ENCODE measurements around the gene KCNK18.
"Not testable (repeated sequence)": the region's sequence is repeated elsewhere in the genome, so short reads cannot be mapped to it uniquely, and the experiment has no call there.

The KCNK18 gene

DNA sequence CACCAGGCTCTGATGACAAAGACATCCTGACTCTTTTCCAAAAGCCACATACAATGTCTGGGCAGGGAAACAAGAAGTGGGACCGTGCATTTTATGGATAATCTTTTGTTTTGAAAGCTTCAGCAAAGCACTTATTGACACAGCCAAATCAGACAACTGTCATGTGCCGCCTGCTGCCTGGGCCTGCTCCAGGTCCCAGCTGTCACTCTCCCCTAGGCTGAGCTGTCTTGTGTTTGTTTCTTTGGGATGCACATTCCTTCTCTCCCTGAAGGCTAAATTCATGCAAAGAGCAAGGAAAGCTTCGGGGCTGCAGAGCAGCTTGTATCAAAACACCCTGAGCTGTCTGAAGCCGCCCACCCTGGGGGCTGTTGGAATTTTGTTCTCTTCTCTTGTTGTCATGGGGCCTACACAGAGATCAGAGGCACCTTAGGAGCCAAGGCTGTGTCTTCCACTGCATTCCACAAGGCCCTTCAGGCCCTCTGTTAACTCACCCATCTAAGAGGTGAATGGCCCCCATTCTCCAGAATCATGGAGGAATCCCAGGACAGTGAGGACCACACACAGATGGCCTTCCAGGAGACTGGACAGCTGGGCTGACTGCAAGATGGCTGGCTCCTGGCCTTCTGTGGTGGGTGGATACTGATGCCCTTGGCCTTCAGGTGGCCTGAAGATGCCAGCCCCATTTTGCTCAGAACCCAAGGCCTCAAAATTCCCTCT lies 25.8 kb downstream of the KCNK18 start:
- no peaks in the 10 kb centered on the region for H3K9me3 Mint-ChIP-seq
- H3K36me3 Mint-ChIP-seq = no peaks in the 10 kb centered on the region
- no peak overlapping the region for H3K4me3 Mint-ChIP-seq
- no peak for DNase-seq (ENCODE audit: low spot score in 2 of 2)
- no peaks in the 10 kb centered on the region for H3K4me1 Mint-ChIP-seq
- ATAC-seq = no peak
- H3K27ac Mint-ChIP-seq = no peak overlapping the region

DNA sequence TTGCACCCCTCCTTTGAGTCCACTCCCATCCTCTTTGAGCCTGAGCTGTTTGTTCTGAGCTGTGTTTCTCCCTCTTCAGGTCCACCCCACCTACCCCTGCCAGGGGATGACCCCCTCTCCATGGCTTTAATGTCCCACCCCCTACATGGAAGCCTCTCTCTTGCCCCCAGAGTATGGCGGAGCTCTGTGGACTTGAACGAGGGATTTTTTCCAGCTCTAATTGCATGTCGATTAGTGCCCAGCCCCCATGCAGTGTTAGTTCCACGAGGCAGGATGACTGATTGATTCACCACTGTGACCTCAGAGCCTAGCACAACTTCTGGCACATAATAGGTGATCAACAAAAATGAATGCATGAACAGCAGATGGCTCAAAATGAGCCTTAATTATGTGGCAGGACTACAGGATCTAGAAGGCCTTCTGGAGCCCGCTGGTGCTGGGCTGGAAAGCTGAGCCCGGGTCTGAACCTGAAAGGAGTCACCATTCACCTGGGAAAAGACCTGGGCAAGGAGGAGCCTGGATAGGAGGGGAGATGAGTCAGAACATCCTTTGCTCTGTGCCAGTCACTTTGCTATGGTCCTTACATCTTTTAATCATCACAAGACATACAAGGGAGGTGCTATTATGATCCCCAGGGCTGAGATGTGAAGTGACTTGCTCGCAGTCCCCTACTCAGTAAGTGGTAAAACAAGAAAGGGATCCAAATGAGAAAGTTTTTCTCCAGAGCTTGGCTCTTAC lies 26.6 kb downstream of the KCNK18 start:
- Mint-ChIP-seq H3K4me3 (no peak overlapping the region), H3K36me3 (no peaks in the 10 kb centered on the region), H3K27ac (no peak overlapping the region), H3K4me1 (no peaks in the 10 kb centered on the region), H3K9me3 (no peaks in the 10 kb centered on the region)
- DNase-seq (ENCODE audit: low spot score in 2 of 2) (no peak), ATAC-seq (no peak)

DNA sequence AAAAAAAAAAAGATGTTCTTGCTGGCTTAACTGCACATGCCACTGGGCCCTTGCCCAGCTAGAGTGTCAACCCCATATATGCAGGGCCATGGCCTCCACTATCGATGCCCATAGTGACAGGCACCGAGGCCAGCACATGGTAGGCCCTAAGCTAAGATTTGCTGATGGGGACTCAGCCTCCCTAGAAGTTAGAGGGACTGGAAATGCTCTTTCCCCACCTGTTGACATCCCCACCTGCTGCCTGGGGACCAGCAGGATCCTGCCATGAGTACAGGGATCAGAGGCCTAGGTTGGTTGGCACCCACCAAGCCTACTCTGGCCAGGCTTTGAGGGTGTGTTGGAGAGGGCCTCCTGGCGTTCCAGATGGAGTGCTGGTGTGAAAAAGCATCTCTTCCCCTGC lies 27.6 kb downstream of the KCNK18 start:
- no peaks in the 10 kb centered on the region for H3K36me3 Mint-ChIP-seq
- H3K27ac Mint-ChIP-seq = no peak overlapping the region
- H3K4me3 Mint-ChIP-seq = no peak overlapping the region
- DNase-seq (ENCODE audit: low spot score in 2 of 2) (no peak), ATAC-seq (no peak)
- H3K9me3 Mint-ChIP-seq = no peaks in the 10 kb centered on the region
- no peaks in the 10 kb centered on the region for H3K4me1 Mint-ChIP-seq

DNA sequence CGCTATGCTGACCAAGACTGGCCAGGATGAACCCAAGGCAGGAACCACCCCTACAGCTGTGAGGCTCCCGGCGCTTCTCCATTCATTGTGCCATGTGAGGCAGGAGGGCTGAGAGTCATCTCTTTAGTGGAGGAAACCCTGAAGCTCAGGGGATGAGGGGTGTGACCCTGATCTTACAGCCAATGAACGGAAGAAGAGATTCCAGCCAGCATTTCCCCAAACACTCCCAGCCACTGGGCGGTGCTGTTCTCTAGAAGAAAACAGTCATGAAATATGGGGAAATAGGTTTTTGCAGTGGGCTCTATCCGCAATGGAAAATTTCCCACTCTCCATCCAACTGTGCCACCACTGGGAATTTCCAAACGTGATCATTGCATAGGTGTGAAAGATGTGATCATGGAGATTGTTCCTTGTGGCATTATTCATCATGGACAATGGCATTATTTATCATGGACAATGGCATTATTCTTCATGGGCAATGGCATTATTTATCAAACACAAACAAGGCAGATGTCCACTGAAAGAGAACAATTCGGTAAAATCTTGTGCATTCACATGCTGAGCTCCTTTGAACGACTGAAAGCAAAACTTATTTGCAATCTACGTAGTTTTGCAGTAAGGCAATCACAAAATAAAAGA lies 29.6 kb downstream of the KCNK18 start:
- H3K9me3 Mint-ChIP-seq = no peaks in the 10 kb centered on the region
- DNase-seq (ENCODE audit: low spot score in 2 of 2) (no peak), ATAC-seq (no peak)
- no peaks in the 10 kb centered on the region for H3K36me3 Mint-ChIP-seq
- no peak overlapping the region for H3K27ac Mint-ChIP-seq
- H3K4me1 Mint-ChIP-seq = no peaks in the 10 kb centered on the region
- no peak overlapping the region for H3K4me3 Mint-ChIP-seq

DNA sequence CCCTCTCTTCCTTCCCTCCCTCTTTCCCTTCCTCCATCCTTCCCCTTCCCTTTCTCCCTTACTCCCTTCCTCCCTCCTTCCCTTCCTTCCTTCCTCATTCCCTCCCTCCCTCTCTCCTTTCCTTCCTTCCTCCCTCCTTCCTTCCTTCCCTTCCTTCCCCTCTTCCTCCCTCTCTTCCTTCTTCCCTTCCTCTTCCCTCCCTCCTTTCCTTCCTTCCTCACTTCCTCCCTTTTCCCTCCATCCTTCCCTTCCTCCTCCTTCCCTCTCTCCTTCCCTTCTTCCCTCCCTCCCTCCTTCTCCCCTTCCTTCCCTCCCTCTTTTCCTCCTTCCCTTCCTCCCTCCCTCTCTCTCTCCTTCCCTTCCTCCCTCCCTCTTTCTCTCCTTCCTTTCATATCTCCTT lies 30.9 kb downstream of the KCNK18 start:
- Mint-ChIP-seq H3K36me3 (no peaks in the 10 kb centered on the region), H3K9me3 (no peaks in the 10 kb centered on the region), H3K27ac (no peak overlapping the region), H3K4me3 (no peak overlapping the region), H3K4me1 (no peaks in the 10 kb centered on the region)
- DNase-seq (ENCODE audit: low spot score in 2 of 2) = no peak
- no peak for ATAC-seq

DNA sequence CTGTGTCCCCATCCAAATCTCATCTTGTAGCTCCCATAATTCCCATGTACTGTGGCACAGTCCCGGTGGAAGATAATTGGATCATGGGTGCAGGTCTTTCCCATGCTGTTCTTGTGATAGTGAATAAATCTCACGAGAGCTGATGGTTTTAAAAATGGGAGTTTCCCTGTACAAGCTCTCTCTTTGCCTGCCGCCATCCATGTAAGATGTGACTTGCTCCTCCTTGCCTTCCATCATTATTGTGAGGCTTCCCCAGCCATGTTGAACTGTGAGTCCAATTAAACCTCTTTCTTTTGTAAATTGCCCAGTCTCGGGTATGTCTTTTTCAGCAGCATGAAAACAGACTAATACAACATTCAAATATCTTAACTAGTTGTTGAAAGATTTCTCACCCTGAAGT lies 32.8 kb downstream of the KCNK18 start:
- not testable (repeated sequence) for H3K36me3 Mint-ChIP-seq; ATAC-seq; H3K4me1 Mint-ChIP-seq; DNase-seq (ENCODE audit: low spot score in 2 of 2); H3K9me3 Mint-ChIP-seq; H3K27ac Mint-ChIP-seq; H3K4me3 Mint-ChIP-seq

DNA sequence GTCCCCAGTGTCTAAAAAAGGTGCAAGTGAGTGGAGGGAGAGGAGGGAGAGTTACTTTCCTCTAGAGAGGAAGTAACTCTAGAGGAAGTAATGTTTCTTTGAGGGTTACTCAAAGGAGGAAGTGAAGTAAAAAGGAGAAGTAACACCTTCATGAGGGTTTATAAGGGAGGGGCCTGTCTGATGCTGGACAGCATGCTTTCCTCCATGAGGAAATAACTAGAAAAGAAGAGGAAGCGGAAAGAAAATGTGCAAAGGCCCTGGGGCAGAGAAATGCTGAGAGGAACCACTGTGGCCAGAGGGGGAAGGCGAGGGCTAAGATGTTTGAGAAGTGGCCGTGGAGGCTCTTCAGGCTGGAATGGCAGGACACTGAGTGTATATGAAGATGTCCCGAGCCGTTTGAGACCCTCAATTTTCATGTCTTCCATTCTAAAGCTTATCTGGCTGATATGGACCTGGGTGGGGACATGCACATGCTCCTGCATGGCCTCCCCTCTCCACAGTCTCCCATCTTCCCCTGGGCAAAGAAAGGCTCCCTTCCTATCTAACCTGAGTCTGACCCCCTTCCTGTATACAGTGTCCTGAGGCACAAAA lies 40.2 kb downstream of the KCNK18 start:
- no peak for DNase-seq (ENCODE audit: low spot score in 2 of 2)
- ATAC-seq = no peak
- H3K4me1 Mint-ChIP-seq = no peaks in the 10 kb centered on the region

DNA sequence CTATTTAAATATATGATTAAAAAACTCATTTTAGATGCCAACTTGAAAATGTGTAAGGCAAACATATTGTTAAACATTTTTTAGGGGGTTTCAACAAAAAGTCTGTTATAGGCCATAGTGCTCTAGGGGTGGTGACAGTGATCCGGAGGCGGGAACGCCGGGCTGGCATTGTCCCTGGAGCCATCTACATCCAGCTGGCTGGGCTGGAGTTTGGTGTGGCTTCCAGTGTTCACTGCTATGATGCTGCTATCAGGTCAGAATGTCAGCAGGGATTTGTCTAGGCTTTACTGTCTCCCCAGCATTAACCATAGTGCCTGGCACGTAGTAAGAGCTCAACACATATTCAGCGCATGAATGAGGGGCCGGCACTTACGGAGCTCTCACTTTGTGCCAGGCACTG lies 41.8 kb downstream of the KCNK18 start:
- DNase-seq (ENCODE audit: low spot score in 2 of 2) (no peak), ATAC-seq (no peak)
- no peak overlapping the region for H3K4me3 Mint-ChIP-seq
- no peak overlapping the region for H3K27ac Mint-ChIP-seq
- H3K9me3 Mint-ChIP-seq = peaks cover 2% of the 10 kb centered on the region
- no peaks in the 10 kb centered on the region for H3K36me3 Mint-ChIP-seq
- no peaks in the 10 kb centered on the region for H3K4me1 Mint-ChIP-seq

More for the DNA sequence above, 40.2 kb downstream of the KCNK18 start:
- Mint-ChIP-seq H3K36me3 (no peaks in the 10 kb centered on the region), H3K27ac (no peak overlapping the region), H3K9me3 (peaks cover 2% of the 10 kb centered on the region), H3K4me3 (no peak overlapping the region)

DNA sequence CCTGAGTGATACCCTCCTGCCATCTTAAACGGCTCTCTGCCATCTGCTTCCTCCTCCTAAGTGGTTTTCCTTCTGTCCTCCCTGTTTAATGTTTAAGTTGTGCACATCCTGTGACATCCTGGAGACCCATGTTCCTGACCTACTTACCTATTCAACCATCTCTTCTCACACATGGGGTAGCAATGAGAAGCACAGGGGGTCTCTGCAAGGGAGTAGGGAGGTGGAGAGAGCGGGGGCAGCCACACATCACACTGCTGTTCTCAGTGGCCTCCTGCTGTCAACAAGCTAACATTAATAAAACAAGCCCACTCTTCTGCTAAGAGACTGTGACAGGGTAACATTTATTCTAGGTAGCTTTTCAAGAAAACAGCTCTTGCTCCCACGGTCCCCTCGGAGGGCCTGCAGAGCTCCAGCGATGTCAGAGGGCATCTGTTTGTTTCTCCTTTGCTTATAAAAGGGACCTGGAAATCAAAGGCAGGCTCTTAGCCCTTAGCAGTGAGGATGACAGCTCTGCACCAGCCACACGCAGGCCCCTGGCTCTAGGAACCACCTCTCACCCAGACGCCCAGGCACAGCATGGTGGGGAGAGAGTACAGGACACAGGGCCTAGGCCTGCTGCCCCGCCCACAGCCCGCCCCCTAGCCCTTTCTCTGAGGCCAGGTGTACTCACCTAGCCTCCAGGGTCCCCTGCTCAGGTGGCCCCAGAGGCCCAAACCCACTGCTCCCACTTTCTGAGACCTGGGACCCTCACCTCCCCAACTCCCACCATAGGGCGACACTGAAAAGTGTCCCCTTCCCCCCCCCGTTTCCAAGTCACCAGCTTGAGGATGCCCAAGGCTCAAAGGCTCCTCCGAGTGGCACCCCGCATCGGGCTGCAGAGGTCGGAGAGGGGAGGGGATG lies 42.7 kb downstream of the KCNK18 start:
- no peak for DNase-seq (ENCODE audit: low spot score in 2 of 2)
- Mint-ChIP-seq H3K4me3 (no peak overlapping the region), H3K27ac (no peak overlapping the region), H3K9me3 (peaks cover 2% of the 10 kb centered on the region), H3K36me3 (no peaks in the 10 kb centered on the region), H3K4me1 (no peaks in the 10 kb centered on the region)
- ATAC-seq = no peak

DNA sequence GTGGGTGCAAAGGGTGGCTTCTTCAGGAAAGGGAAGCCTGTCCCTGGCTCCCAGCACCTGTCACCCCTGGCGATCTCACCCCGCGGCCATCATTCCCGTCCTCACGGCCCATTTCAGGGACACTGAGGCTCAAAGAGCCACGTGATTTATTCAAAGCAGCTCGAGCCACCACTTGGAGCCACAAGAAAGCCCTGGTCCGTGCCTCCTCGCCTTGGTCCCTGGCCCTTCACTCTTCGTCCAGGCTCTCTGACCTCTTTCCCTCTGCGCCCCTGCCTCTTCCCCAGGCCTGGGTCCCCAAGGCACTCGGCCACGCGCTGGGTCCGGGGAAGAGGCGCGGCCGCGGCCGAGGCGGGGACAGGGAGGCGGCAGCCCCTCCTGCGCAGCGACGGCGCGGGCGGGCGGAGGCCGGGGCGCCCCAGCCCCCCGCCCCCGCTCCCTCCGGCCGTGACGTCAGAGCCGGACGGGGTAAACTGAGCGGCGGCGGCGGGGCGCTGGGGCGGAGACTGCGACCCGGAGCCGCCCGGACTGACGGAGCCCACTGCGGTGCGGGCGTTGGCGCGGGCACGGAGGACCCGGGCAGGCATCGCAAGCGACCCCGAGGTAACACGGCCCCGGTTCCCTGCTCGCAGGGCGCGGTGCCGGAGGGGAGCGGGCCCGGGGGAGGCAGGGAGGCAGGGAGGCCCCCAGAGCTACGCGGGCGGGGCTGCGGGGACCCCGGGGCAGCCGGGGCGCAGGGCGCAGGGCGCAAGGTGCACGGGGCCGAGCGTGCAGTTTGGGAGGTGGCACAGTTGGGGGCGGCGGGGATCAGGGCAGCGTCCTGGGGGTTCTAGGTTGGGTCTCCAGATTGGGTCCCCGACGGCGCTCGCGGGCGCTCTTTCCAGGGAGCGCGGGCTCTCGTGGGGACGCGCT lies 43.6 kb downstream of the KCNK18 start, which contains the start of gene SLC18A2:
Gene SLC18A2, plus strand, starts transcription at position 494 of the 909 bp plus-strand sequence. CDS start 580 bp downstream, outside the sequence.
- Mint-ChIP-seq H3K4me1 (no peaks in the 10 kb centered on the region), H3K9me3 (peaks cover 2% of the 10 kb centered on the region), H3K27ac (no peak within 1 kb of the TSS), H3K4me3 (no peak within 1 kb of the TSS), H3K36me3 (no peaks in the 10 kb centered on the region)
- ATAC-seq (no peak), DNase-seq (ENCODE audit: low spot score in 2 of 2) (no peak)

DNA sequence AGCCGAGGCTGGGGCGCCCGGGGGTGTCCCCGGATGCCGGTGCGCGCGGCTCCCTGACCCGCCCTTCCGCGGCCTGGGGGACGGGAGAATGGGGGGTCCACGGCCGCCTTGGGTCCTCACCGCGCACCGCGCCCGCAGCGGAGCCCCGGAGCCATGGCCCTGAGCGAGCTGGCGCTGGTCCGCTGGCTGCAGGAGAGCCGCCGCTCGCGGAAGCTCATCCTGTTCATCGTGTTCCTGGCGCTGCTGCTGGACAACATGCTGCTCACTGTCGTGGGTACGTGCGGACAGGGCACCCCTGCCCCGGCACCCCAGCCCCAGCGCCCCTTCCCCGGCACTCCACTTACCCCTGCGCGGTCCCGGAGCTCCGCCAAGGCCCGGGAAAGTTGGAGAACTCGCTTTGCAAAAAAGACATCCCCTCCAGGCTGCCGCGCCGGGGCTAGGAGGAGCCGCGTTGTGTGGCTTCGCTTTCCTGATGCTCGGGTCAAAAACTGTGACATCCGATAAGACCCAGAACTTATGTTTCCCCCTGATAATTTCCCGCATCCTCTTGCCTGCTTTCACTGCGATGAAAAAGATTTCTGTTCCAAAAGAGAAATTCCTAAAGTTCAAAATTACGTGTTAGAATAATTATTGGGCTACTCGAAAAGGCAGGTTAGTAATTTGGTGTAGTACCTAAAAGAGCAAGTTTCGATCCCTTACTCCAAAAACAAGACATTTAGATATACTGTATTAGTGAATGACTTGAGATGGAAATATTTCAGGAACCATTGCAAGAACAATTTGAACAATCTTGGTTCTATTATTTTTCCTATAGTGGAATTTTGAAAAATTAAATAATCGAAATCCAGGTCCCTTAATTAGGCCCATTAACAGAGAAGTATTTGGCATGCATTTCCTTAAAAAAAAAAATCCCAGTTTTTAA lies 44.5 kb downstream of the KCNK18 start:
- no peak for DNase-seq (ENCODE audit: low spot score in 2 of 2)
- Mint-ChIP-seq H3K4me3 (no peak overlapping the region), H3K27ac (no peak overlapping the region), H3K4me1 (no peaks in the 10 kb centered on the region), H3K9me3 (peaks cover 2% of the 10 kb centered on the region), H3K36me3 (no peaks in the 10 kb centered on the region)
- ATAC-seq = no peak

DNA sequence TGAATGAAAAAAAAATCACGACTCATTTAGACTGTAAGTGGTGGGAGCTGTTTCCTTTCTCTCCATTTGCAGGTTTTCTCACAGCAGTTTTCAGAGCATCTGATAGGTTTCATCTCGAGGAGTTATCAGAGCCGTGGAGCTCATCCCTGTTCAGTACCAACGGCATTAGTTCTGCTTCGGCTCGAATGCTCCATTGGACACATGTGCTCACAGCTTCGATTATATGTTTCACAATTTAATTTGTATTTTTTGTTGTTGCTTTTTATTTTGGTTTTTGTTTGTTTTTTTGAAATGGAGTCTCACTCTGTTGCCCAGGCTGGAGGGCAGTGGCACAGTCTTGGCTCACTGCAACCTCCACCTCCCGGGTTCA lies 45.2 kb downstream of the KCNK18 start:
- H3K9me3 Mint-ChIP-seq = peaks cover under 1% of the 10 kb centered on the region
- no peak overlapping the region for H3K27ac Mint-ChIP-seq
- H3K4me3 Mint-ChIP-seq = no peak overlapping the region
- no peak for DNase-seq (ENCODE audit: low spot score in 2 of 2)
- no peak for ATAC-seq
- H3K36me3 Mint-ChIP-seq = no peaks in the 10 kb centered on the region
- H3K4me1 Mint-ChIP-seq = no peaks in the 10 kb centered on the region

DNA sequence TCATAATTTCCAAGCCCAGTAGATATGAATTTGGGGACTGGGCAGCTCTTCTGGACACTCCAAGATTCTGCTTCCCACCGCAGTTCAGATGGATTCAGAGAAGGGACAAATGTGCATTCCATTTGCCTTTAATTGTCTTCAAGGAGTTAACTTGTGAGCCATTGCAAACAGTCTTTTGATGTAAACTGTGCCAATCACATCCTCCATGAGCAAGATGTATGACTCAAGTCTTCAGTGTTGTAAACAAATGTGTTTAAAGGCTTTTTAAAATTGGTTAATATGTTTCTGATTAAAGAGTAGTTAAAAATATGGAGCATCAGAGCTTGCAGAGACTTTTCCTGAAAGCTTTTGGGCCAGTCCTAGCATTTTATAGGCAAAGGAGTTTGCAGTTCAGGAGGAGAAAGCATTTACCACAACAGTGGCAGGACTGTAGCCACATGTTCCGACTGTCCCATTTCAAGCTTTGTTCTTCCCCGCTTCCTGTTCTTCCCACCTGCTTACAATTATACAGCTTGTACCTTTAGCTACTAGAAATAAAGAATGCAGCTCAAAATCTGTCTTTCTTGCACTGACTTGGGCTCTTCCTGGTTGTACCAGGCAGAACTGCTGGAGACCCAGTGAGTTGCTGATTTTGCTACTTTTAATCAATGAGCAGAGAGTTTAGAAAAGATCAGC lies 49.8 kb downstream of the KCNK18 start:
- no peak for DNase-seq (ENCODE audit: low spot score in 2 of 2)
- Mint-ChIP-seq H3K4me1 (no peaks in the 10 kb centered on the region), H3K27ac (no peak overlapping the region), H3K4me3 (no peak overlapping the region), H3K9me3 (no peaks in the 10 kb centered on the region), H3K36me3 (no peaks in the 10 kb centered on the region)
- ATAC-seq = no peak

Measured in stimulated activated effector memory CD8-positive, alpha-beta T cell treated with anti-CD3 and anti-CD28 coated beads, Interleukin-12 subunit alpha, Interleukin-12 subunit beta, amount 100 ng/mL, for 72 hours (primary cell).